CD4-positive, alpha-beta T cell treated with Interleukin-21 for 1 hour (primary cell): ENCODE measurements around the gene TMEM59.
"Not testable (repeated sequence)": the region's sequence is repeated elsewhere in the genome, so short reads cannot be mapped to it uniquely, and the experiment has no call there.

ENCODE experiments used
- DNase-seq: peaks from one replicate; pipeline ENCODE4 v3.0.0-alpha.2; 2020

The TMEM59 gene

GRCh38 chr1:54011316-54012007 is 41.5 kb downstream of the TMEM59 start:
- no peak for DNase-seq

GRCh38 chr1:54010415-54011117 is 42.4 kb downstream of the TMEM59 start:
- DNase-seq: no peak

- DNase-seq: no peak
Measured at GRCh38 chr1:54009406-54009805, 43.6 kb downstream of the TMEM59 start.

GRCh38 chr1:54008876-54009275 is 44.1 kb downstream of the TMEM59 start:
- DNase-seq: no peak

GRCh38 chr1:54007613-54008012 is 45.4 kb downstream of the TMEM59 start:
- no peak for DNase-seq

GRCh38 chr1:54006508-54006907 is 46.5 kb downstream of the TMEM59 start:
- DNase-seq: no peak

GRCh38 chr1:54004481-54005049 is 48.4 kb downstream of the TMEM59 start:
- no peak for DNase-seq

- DNase-seq: not testable (repeated sequence)
Measured at GRCh38 chr1:54003750-54004480, 49.1 kb downstream of the TMEM59 start.

- no peak for DNase-seq
Measured at GRCh38 chr1:54003249-54003646, 49.8 kb downstream of the TMEM59 start.

- no peak for DNase-seq
Measured at GRCh38 chr1:54002544-54003248, 50.3 kb downstream of the TMEM59 start.

- DNase-seq: no peak
Measured at GRCh38 chr1:54001591-54001990, 51.4 kb downstream of the TMEM59 start.

- DNase-seq: no peak
Measured at GRCh38 chr1:53999920-54000319, 53.1 kb downstream of the TMEM59 start.

- DNase-seq: no peak
Measured at GRCh38 chr1:53998223-53998622, 54.8 kb downstream of the TMEM59 start.

GRCh38 chr1:53995683-53996082 is 57.3 kb downstream of the TMEM59 start:
- no peak for DNase-seq

- DNase-seq: not testable (repeated sequence)
Measured at GRCh38 chr1:53994516-53994915, 58.5 kb downstream of the TMEM59 start.

- DNase-seq: no peak
Measured at GRCh38 chr1:53992085-53992874, 60.7 kb downstream of the TMEM59 start.

GRCh38 chr1:53987880-53988279 is 65.1 kb downstream of the TMEM59 start:
- no peak for DNase-seq

GRCh38 chr1:53986458-53986857 is 66.5 kb downstream of the TMEM59 start:
- DNase-seq: peak; percentile 10

- no peak for DNase-seq
Measured at GRCh38 chr1:53984726-53985125, 68.3 kb downstream of the TMEM59 start.

GRCh38 chr1:53982763-53983104 is 70.3 kb downstream of the TMEM59 start:
- no peak for DNase-seq

- DNase-seq: no peak
Measured at GRCh38 chr1:53982034-53982762, 70.8 kb downstream of the TMEM59 start.
